Measurements from ENCODE around the gene ATP8B3. TPM values are rescaled to one million over a fixed set of nuclear protein-coding genes. Genes with fewer than 3 reads are reported as not detected.
A peak's percentile ranks its signal among the peaks of the same experiment; 100 is the strongest.

The ATP8B3 gene
- total RNA-seq, 1 experiment from 2014 or later = 8.7 TPM

GRCh38 chr19:1851654-1852580, 39.8 kb upstream of the ATP8B3 start:
- Histone ChIP-seq H3K9me3 (ENCODE audit: low read depth, low read length, poor library complexity, severe bottlenecking) (no peaks in the 10 kb centered on the region), H3K27me3 (replicated peaks; ENCODE audit: insufficient read depth, low read depth, low read length, poor library complexity) (no peaks in the 10 kb centered on the region), H3K36me3 (ENCODE audit: insufficient read depth, low read length, poor library complexity, severe bottlenecking) (peaks cover 4% of the 10 kb centered on the region), H3K27ac (ENCODE audit: low read depth, low read length, poor library complexity, severe bottlenecking) (peak overlapping the region; percentile 76), H3K4me3 (ENCODE audit: low read depth, low read length, poor library complexity, severe bottlenecking) (peak overlapping the region; percentile 47), H3K4me1 (ENCODE audit: insufficient read depth, low read length, poor library complexity, severe bottlenecking) (peaks cover 58% of the 10 kb centered on the region)
- CTCF ChIA-PET = interaction anchor here (0.5 to 0.8 kb wide), 2 partner anchors 26 to 91 kb away, joined by 5 to 6 read pairs; no protein-coding TSS in a partner anchor
- no peak for TF ChIP-seq CTCF (conservative IDR thresholded peaks at IDR 0.05; ENCODE audit: low read depth, low read length)
- TF ChIP-seq EZH2 (IDR thresholded peaks at IDR 0.05; ENCODE audit: borderline replicate concordance, low read depth, low read length, poor library complexity, severe bottlenecking) = no peak
- DNase-seq (ENCODE audit: low spot score) = peak; percentile 88
- POLR2A ChIA-PET (ENCODE audit: low non-redundant PET) = interaction anchor here (0.6 kb wide), 1 partner anchor 439 kb away, joined by 5 read pairs; no protein-coding TSS in a partner anchor
- intact Hi-C loops (cut with micrococcal nuclease; ENCODE audit: unreplicated experiment) = no loop called here
- no TSS peak for BruUV-seq (replicated peaks)

DNA sequence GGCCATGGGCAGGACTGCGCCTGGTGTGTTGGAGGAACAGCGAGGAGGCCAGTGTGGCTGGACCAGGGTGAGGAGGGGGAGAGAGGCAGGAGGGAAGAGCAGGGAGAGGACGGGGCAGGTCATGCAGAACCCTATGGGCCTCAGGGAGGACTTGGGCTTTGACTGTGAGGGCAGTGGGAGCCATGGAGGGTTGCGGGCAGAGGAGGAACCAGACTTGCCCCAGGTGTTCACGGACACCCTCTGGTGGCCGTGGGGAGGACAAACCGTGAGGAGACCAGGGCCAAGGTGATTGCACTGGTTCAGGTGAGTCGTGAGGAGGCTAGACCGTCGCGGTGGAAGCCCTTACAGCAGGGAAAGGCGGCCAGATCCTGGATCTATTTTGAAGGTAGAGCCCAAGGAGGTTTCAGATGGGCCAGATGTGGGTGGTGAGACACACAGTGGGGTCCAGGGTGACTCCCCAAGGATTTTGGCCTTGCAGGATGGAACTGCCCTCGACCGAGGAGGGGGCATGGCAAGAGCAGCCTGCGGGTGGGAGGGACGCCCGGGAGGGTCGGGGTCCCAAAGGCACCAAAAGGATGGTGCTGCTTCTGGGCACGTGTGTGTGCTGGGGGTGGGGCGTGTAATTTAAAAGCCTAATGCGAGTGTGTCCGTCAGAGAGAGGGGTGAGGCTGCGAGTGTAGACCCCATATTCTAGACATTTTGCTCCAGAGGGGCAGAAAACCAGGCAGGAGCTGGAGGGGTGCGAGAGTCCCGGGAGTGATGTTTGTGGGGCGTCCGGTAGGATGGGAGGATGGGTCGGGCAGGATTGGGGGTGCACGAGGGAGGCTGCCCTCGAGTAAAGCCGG, 39.0 kb upstream of the ATP8B3 start:
- Histone ChIP-seq H3K36me3 (ENCODE audit: insufficient read depth, low read length, poor library complexity, severe bottlenecking) (peaks cover 4% of the 10 kb centered on the region), H3K4me3 (ENCODE audit: low read depth, low read length, poor library complexity, severe bottlenecking) (peak overlapping the region; percentile 47), H3K27ac (ENCODE audit: low read depth, low read length, poor library complexity, severe bottlenecking) (peak overlapping the region; percentile 76), H3K9me3 (ENCODE audit: low read depth, low read length, poor library complexity, severe bottlenecking) (no peaks in the 10 kb centered on the region), H3K27me3 (replicated peaks; ENCODE audit: insufficient read depth, low read depth, low read length, poor library complexity) (no peaks in the 10 kb centered on the region), H3K4me1 (ENCODE audit: insufficient read depth, low read length, poor library complexity, severe bottlenecking) (peaks cover 59% of the 10 kb centered on the region)
- ChIA-PET CTCF (no interaction called here), POLR2A (ENCODE audit: low non-redundant PET) (interaction anchor here (0.6 kb wide), 1 partner anchor 438 kb away, joined by 5 read pairs; no protein-coding TSS in a partner anchor)
- TF ChIP-seq CTCF (conservative IDR thresholded peaks at IDR 0.05; ENCODE audit: low read depth, low read length) (peak; percentile 28; the same call in 1 of the 2 replicates), EZH2 (IDR thresholded peaks at IDR 0.05; ENCODE audit: borderline replicate concordance, low read depth, low read length, poor library complexity, severe bottlenecking) (no peak)
- no TSS peak for BruUV-seq (replicated peaks)
- intact Hi-C loops (cut with micrococcal nuclease; ENCODE audit: unreplicated experiment) = no loop called here
- DNase-seq (ENCODE audit: low spot score) = no peak

DNA sequence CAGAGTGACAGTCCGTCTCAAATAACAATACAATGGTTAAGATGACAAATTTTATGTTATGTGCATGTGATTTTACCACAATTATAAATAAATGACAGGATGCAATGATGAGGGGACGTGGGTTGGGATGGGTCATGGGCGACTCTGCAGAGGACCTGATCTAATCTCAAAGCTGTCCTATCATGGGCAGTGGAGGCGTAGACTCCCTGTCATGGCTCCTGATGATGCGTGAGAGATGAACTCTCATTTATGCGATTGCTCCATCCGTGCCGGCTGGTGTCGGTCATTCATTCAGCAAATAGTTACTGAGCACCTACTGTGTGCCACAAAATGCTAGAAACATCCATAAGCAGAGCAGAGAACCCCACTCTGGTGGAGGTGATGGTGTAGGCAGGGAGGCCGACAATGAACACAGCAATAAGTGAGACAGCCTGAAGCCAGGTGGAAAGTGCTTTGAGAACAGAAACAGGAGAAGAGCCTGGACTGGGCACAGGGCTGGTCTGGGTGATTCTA, 37.9 kb upstream of the ATP8B3 start:
- Histone ChIP-seq H3K4me3 (ENCODE audit: low read depth, low read length, poor library complexity, severe bottlenecking) (no peak overlapping the region), H3K4me1 (ENCODE audit: insufficient read depth, low read length, poor library complexity, severe bottlenecking) (peaks cover 49% of the 10 kb centered on the region), H3K36me3 (ENCODE audit: insufficient read depth, low read length, poor library complexity, severe bottlenecking) (peaks cover 4% of the 10 kb centered on the region), H3K9me3 (ENCODE audit: low read depth, low read length, poor library complexity, severe bottlenecking) (no peaks in the 10 kb centered on the region), H3K27me3 (replicated peaks; ENCODE audit: insufficient read depth, low read depth, low read length, poor library complexity) (no peaks in the 10 kb centered on the region), H3K27ac (ENCODE audit: low read depth, low read length, poor library complexity, severe bottlenecking) (no peak overlapping the region)
- ChIA-PET POLR2A (ENCODE audit: low non-redundant PET) (no interaction called here), CTCF (no interaction called here)
- TF ChIP-seq CTCF (conservative IDR thresholded peaks at IDR 0.05; ENCODE audit: low read depth, low read length) (no peak), EZH2 (IDR thresholded peaks at IDR 0.05; ENCODE audit: borderline replicate concordance, low read depth, low read length, poor library complexity, severe bottlenecking) (no peak)
- intact Hi-C loops (cut with micrococcal nuclease; ENCODE audit: unreplicated experiment) = loop anchor here (5.0 kb wide), 1 partner anchor 178 kb away; no protein-coding TSS in a partner anchor
- no TSS peak for BruUV-seq (replicated peaks)
- no peak for DNase-seq (ENCODE audit: low spot score)
